Vagina (tissue), 2 donors: Measurements from ENCODE around the gene IFRD1.

Experiments used
- POLR2A ChIP-seq, 2 donors: fragments of 450-650 bp; IDR thresholded peaks; one replicate each; pipeline ENCODE4 v1.6.1; 2017; ENCODE audit warnings: antibody characterized with exemption in 2 of 2, mild to moderate bottlenecking in 2 of 2, moderate library complexity in 2 of 2
- POLR2AphosphoS5 ChIP-seq, 2 donors: sonication (generic); formaldehyde crosslinking; IDR thresholded peaks; one replicate each; pipeline ENCODE4 v1.9.0; 2017; ENCODE audit warnings: antibody characterized with exemption in 2 of 2, mild to moderate bottlenecking in 2 of 2, low read depth in 1 of 2; ENCODE audit not compliant: insufficient read depth in 1 of 2
- TF ChIP-seq, protein P1 (sequence below), 3 experiments: fragments of 450-650 bp in 2 of 3; fragments of 200-600 bp in 1 of 3; sonication (generic) in 1 of 3; IDR thresholded peaks; one replicate each; pipeline ENCODE4 v1.5.1; 2017 to 2019; ENCODE audit warnings: antibody characterized with exemption in 3 of 3, mild to moderate bottlenecking in 2 of 3, moderate library complexity in 2 of 3

DNA sequence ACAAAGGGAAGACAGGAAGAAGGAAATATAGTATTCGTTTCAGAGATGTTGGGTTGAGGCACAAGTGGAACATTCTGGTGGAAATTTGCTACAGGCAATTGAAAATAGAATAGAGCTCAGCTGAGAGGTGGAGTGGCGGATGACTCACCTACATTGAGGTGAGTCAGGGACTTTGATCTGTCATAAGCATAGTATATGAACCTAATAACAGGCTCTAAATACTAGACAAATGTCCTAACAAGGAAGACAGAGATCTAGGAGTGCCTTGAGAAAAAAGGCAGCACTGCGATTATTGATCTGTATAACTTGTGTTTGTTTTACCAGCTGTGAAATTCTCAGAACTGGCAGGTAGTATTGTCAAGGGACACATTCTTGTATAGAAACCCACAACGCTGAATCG lies 907 bp upstream of the IFRD1 start:
- TF ChIP-seq, protein P1, sequence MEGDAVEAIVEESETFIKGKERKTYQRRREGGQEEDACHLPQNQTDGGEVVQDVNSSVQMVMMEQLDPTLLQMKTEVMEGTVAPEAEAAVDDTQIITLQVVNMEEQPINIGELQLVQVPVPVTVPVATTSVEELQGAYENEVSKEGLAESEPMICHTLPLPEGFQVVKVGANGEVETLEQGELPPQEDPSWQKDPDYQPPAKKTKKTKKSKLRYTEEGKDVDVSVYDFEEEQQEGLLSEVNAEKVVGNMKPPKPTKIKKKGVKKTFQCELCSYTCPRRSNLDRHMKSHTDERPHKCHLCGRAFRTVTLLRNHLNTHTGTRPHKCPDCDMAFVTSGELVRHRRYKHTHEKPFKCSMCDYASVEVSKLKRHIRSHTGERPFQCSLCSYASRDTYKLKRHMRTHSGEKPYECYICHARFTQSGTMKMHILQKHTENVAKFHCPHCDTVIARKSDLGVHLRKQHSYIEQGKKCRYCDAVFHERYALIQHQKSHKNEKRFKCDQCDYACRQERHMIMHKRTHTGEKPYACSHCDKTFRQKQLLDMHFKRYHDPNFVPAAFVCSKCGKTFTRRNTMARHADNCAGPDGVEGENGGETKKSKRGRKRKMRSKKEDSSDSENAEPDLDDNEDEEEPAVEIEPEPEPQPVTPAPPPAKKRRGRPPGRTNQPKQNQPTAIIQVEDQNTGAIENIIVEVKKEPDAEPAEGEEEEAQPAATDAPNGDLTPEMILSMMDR (IDR thresholded peaks at IDR 0.05): no peak
- TF ChIP-seq POLR2A (IDR thresholded peaks at IDR 0.05) (no peak), POLR2AphosphoS5 (IDR thresholded peaks at IDR 0.05; ENCODE audit: insufficient read depth in 1 of 2, low read depth in 1 of 2) (no peak)
